Pancreas (tissue), 10 donors: Measurements from ENCODE around the gene SPART. TPM values are rescaled to one million over a fixed set of nuclear protein-coding genes. Genes with fewer than 3 reads are reported as not detected.
A peak's percentile ranks its signal among the peaks of the same experiment; 100 is the strongest.

Experiments used
- ATAC-seq, 4 donors: fragments of 200-7000 bp; cut with Tn5 transposase; one replicate each; pipeline versions ENCODE4 v1.8.0 to v1.9.1; 2020; ENCODE audit warnings: mild to moderate bottlenecking in 4 of 4, moderate library complexity in 4 of 4
- DNase-seq, 6 donors: peaks; one replicate each; pipeline ENCODE4 v3.0.0-alpha.2; 2020
- FAIRE-seq: peaks from 2 replicates; lab custom pipeline; 2012; peaks lifted over from hg19 to GRCh38; lab: Jason Lieb, UNC
- H3K27ac ChIP-seq, 4 donors: fragments of 200-600 bp; sonication (generic); 1 replicate in 3 of 4; 2 replicates in 1 of 4; pipeline versions ENCODE4 v1.5.0 to v1.8.0; 2020
- H3K27me3 ChIP-seq, 4 donors: fragments of 200-600 bp; one replicate each; pipeline ENCODE4 v1.8.0; 2021
- H3K36me3 ChIP-seq, 3 donors: fragments of 200-600 bp; sonication (generic) in 1 of 3; one replicate each; pipeline versions ENCODE4 v1.5.0 to v1.8.0; 2020 to 2021
- H3K4me1 ChIP-seq, 3 donors: fragments of 200-600 bp; one replicate each; pipeline ENCODE4 v1.8.0; 2021
- H3K4me3 ChIP-seq, 4 donors: fragments of 200-600 bp; sonication (generic) in 2 of 4; one replicate each; pipeline versions ENCODE4 v1.5.0 to v1.8.0; 2020 to 2021
- H3K9me3 ChIP-seq, 4 donors: fragments of 200-600 bp; one replicate each; pipeline ENCODE4 v1.8.0; 2021
- WGBS, 2 donors: extraction: QIAGEN DNeasy Blood & Tissue Kit; methylation state at CpG; one replicate each; pipeline ENCODE4 v1.1.7; 2013; 5-methylcytosine and 5-hydroxymethylcytosine counted together
- intact Hi-C, 3 donors: fragments of 100-400 bp; cut with DNase I; formaldehyde crosslinking; loops; one replicate each; pipeline versions ENCODE4 v1.11.1 to v1.14.2; 2022
- polyA plus RNA-seq, 2 donors: library from polyadenylated mRNA; stranded (reverse); fragments of 200-250 nt; gene quantifications; one replicate each; pipeline ENCODE4 v1.2.3, GENCODE V29; 2013
- total RNA-seq, 6 donors: library from RNA; stranded (reverse); fragmentation: NEBNext Ultra II Directional in 4 of 6; extraction: Animal tissue kit (Norgen Biotek cat#: 25700) in 4 of 6; gene quantifications; one replicate each; pipeline versions ENCODE4 v1.2.1 to v1.2.4, GENCODE V29; 2021 to 2023
- TF ChIP-seq, protein P1 (sequence below), 4 donors: fragments of 200-600 bp; sonication (generic) in 3 of 4; IDR thresholded peaks; one replicate each; pipeline versions ENCODE4 v1.5.0 to v1.8.0; 2021; ENCODE audit warnings: antibody characterized with exemption in 4 of 4
- donor health status: healthy with polysubstance abuse.
- donor health status: DM: no; HTN: no; CAD: no; lungs with moderate emphysema.
- donor health status: DM: no; HTN: no; CAD: no.
- donor health status: control.
- donor health status: control.
- donor health status: Bipolar disorder and iron deficiency.
- donor health status: DM: yes; HTN: yes; CAD: no.
- donor health status: DM: no; HTN: no; CAD: no.
- donor health status: DM: no; HTN: no; CAD: no.
- donor health status: DM: yes; HTN: yes; CAD: no.

SPART gene
- total and polyA plus RNA-seq, 8 donors, result 5.9 to 18.7 (median 12.0) TPM

DNA sequence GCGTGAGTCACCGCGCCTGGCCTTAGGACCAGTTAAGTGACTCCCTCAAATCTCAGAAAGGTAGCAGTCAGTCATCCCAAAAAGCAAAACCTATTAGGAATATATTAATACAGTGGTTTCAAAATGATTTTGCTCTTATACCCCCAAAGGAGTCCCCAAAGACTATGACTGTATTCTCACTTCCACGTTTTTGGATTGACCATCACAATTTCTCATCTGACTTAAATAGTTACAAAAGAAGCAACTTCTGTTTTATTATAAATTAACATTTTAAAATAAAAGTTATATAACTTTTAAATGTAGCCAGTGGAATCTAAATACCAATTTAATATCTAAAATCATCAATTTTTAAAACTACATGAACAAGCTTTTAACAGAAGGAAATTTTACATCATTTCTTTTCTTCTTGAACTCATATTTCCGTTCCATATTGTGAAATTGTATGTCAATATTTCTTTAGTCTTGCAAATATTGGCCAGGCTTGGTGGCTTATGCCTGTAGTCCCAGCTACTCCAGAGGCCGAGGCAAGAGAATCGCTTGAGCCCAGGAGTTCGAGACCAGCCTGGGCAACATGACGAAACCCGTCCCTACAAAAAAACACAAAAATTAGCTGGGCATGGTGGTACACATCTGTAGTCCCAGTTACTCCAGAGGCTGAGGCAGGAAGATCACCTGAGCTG lies 1.5 kb upstream of the SPART start:
- H3K9me3 ChIP-seq, result no peaks in the 10 kb centered on the region
- DNase-seq (no peak), ATAC-seq (no peak), FAIRE-seq (no peak)
- no peak overlapping the region for H3K4me3 ChIP-seq
- no peak overlapping the region for H3K27ac ChIP-seq
- H3K27me3 ChIP-seq, result no peaks in the 10 kb centered on the region
- TF ChIP-seq, protein P1, sequence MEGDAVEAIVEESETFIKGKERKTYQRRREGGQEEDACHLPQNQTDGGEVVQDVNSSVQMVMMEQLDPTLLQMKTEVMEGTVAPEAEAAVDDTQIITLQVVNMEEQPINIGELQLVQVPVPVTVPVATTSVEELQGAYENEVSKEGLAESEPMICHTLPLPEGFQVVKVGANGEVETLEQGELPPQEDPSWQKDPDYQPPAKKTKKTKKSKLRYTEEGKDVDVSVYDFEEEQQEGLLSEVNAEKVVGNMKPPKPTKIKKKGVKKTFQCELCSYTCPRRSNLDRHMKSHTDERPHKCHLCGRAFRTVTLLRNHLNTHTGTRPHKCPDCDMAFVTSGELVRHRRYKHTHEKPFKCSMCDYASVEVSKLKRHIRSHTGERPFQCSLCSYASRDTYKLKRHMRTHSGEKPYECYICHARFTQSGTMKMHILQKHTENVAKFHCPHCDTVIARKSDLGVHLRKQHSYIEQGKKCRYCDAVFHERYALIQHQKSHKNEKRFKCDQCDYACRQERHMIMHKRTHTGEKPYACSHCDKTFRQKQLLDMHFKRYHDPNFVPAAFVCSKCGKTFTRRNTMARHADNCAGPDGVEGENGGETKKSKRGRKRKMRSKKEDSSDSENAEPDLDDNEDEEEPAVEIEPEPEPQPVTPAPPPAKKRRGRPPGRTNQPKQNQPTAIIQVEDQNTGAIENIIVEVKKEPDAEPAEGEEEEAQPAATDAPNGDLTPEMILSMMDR (IDR thresholded peaks at IDR 0.05), result no peak
- whole genome bisulfite sequencing, 2 donors, result 82 to 88% methylated on average over 10 of the region's 10 CpGs
- peaks cover 0 to 3% (median 0%) of the 10 kb centered on the region in 3 donors for H3K4me1 ChIP-seq
- no peaks in the 10 kb centered on the region for H3K36me3 ChIP-seq
- intact Hi-C loops, result no loop called here

DNA sequence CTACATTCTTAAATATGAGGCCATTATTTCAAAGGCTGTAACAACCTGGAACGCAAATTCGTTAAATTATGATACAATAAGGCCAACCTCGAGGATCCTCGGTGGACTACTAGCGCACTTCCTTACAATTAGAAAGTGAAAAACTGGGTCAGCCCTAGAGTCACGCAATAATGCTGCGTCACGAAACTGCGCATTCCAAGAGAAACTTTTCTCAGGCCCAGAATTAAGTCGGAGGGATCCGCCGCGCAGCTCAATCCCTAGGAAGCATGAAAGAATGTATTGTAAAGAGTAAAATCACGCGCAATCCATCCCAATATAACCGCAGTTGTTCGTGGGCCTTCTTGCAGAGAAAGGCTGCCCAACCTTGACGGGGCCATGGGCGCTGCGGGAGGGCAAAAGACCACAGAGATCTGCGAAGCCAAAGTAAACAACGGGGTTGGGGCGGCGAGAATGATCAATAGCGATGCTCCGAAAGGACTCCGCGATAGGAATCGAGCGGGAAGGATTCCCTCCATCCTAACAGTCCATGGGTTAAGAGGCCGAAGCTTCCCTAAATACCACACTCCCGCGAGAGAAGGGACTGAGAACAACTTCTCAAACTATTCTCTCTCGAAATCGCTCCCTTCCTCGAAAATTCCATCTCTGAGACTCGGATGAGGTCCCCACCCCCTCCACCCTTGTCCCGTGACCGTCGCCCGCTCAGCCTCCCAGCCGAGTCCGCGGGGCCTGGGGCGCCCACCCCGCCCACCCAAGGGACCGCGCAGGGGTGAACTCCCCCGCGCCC lies 564 bp downstream of the SPART start:
- Histone ChIP-seq H3K4me1 (peaks cover 0 to 3% (median 0%) of the 10 kb centered on the region in 3 donors), H3K27me3 (no peaks in the 10 kb centered on the region), H3K27ac (peak overlapping the region; percentile 81 to 94 (median 86)), H3K36me3 (no peaks in the 10 kb centered on the region), H3K9me3 (no peaks in the 10 kb centered on the region), H3K4me3 (peak overlapping the region; percentile 60 to 74 (median 69))
- peak; percentile 54 to 67 (median 56) for ATAC-seq
- TF ChIP-seq, protein P1 (IDR thresholded peaks at IDR 0.05), result no peak
- WGBS, 2 donors, result 5 to 7% methylated on average over 49 to 50 of the region's 50 CpGs
- peak; percentile 33 to 61 (median 40) for DNase-seq
- no peak for FAIRE-seq
- intact Hi-C loops, result no loop called here

DNA sequence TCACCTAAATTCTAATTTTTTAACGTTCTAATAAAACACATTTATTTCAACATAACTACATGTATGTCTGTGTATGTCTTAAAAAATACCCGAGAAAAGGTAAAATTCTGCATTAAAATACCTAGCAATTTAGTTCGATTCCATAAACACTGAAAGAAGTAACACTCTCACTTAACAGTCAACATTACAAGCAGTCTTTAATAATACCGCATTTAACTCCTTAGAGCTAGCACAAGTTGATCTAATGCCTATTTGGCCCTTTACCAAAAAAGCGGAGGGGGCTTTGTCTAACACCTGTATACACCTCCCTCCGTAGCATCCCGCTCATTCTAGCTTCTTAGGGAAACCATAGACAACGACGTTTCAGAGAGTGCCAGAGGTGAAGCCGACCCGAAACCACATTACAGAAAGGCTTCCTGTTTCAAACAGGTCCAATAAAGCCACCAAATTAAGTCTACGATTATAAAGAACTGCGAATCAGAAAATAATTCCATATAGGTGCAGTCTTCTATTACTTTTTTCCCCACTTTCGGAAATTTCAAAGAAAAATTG lies 1.2 kb downstream of the SPART start:
- Histone ChIP-seq H3K4me3 (peak overlapping the region; percentile 60 to 74 (median 69)), H3K4me1 (peaks cover 0 to 3% (median 0%) of the 10 kb centered on the region in 3 donors), H3K36me3 (no peaks in the 10 kb centered on the region), H3K9me3 (no peaks in the 10 kb centered on the region), H3K27ac (peak overlapping the region; percentile 81 to 94 (median 86)), H3K27me3 (no peaks in the 10 kb centered on the region)
- ATAC-seq, result no peak
- intact Hi-C loops, result no loop called here
- DNase-seq, result peak in 1 of 6 donors; percentile 17
- WGBS, 2 donors, result 33 to 51% methylated on average over 14 of the region's 14 CpGs
- FAIRE-seq, result no peak
- TF ChIP-seq, protein P1 (IDR thresholded peaks at IDR 0.05), result no peak

DNA sequence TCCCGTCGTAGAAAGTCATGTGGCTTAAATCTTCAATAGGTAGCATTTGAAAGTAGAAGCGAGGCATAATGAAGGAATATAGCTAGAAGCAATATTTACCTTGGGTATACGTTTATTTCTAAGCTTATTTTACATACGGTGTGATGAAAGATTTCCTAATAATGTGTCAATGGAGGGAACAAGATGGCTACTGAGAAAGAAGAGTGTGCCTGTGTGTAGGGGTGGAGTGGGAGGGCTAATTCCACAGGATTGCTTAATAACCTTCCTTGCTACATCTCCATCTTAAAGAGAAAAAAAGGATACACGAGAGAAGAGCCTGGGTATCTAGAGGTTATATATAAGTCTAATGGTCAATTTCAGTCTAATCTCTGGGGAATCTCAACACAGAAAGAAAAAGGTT lies 2.0 kb downstream of the SPART start:
- Histone ChIP-seq H3K27ac (no peak overlapping the region), H3K9me3 (no peaks in the 10 kb centered on the region), H3K36me3 (no peaks in the 10 kb centered on the region), H3K4me1 (peaks cover 0 to 3% (median 0%) of the 10 kb centered on the region in 3 donors), H3K27me3 (no peaks in the 10 kb centered on the region), H3K4me3 (no peak overlapping the region)
- ATAC-seq, result no peak
- WGBS, 2 donors, result 80 to 81% methylated on average over 6 of the region's 6 CpGs
- no peak for FAIRE-seq
- TF ChIP-seq, protein P1 (IDR thresholded peaks at IDR 0.05), result no peak
- DNase-seq, result no peak
- intact Hi-C loops, result no loop called here
